H9 (cell line): Measurements from ENCODE around the gene GALNT10. TPM values are rescaled to one million over a fixed set of nuclear protein-coding genes. Genes with fewer than 3 reads are reported as not detected.

ENCODE experiments used
- DNase-seq: peaks from one replicate; pipeline ENCODE4 v3.0.0-alpha.2; 2017
- H2AFZ ChIP-seq: one replicate; pipeline ENCODE4 v1.6.1; 2013; ENCODE audit warnings: mild to moderate bottlenecking, low read length, control low read depth, moderate library complexity
- H2AK5ac ChIP-seq: 2 replicates; pipeline ENCODE4 v1.6.1; 2013; ENCODE audit warnings: low read length, control low read depth, mixed read lengths; ENCODE audit not compliant: insufficient read length
- H2BK120ac ChIP-seq: one replicate; pipeline ENCODE4 v1.6.1; 2013; ENCODE audit warnings: low read depth, mild to moderate bottlenecking, low read length, control low read depth, inconsistent platforms; ENCODE audit not compliant: poor library complexity, severe bottlenecking
- H2BK12ac ChIP-seq: 2 replicates; pipeline ENCODE4 v1.6.1; 2013; ENCODE audit warnings: low read length, control low read depth, mixed read lengths, low read depth; ENCODE audit not compliant: insufficient read length
- H2BK15ac ChIP-seq: 2 replicates; pipeline ENCODE4 v1.6.1; 2013; ENCODE audit warnings: low read depth, low read length, control low read depth
- H2BK20ac ChIP-seq: one replicate; pipeline ENCODE4 v1.6.1; 2013; ENCODE audit warnings: low read depth, mild to moderate bottlenecking, low read length, control low read depth, inconsistent platforms; ENCODE audit not compliant: poor library complexity, severe bottlenecking
- H2BK5ac ChIP-seq: 2 replicates; pipeline ENCODE4 v1.6.1; 2013; ENCODE audit warnings: low read length, control low read depth, mixed read lengths; ENCODE audit not compliant: insufficient read length
- H3K14ac ChIP-seq: 2 replicates; pipeline ENCODE4 v1.6.1; 2013; ENCODE audit warnings: low read length, control low read depth; ENCODE audit not compliant: insufficient read depth
- H3K18ac ChIP-seq: 2 replicates; pipeline ENCODE4 v1.6.1; 2013; ENCODE audit warnings: low read depth, mild to moderate bottlenecking, mixed read lengths, low read length, control low read depth; ENCODE audit not compliant: insufficient read length
- H3K23ac ChIP-seq: 2 replicates; pipeline ENCODE4 v1.6.1; 2013; ENCODE audit warnings: low read length, control low read depth, mixed read lengths, low read depth; ENCODE audit not compliant: insufficient read length
- H3K23me2 ChIP-seq: 2 replicates; pipeline ENCODE4 v1.6.1; 2013; ENCODE audit warnings: low read depth, mild to moderate bottlenecking, mixed read lengths, low read length, control low read depth; ENCODE audit not compliant: insufficient read length, poor library complexity, severe bottlenecking
- H3K27ac ChIP-seq: 2 replicates; pipeline ENCODE4 v1.5.1; 2013; ENCODE audit warnings: low read length, control low read depth, mixed read lengths, low read depth; ENCODE audit not compliant: insufficient read length
- H3K27me3 ChIP-seq: 2 replicates; pipeline ENCODE4 v1.6.1; 2013; ENCODE audit warnings: low read length, control low read depth, inconsistent platforms; ENCODE audit not compliant: insufficient read depth
- H3K4ac ChIP-seq: 2 replicates; pipeline ENCODE4 v1.6.1; 2013; ENCODE audit warnings: low read depth, mild to moderate bottlenecking, control low read depth, inconsistent platforms, low read length, moderate library complexity
- H3K4me1 ChIP-seq: 2 replicates; pipeline ENCODE4 v1.6.1; 2013; ENCODE audit warnings: low read length, control low read depth, inconsistent platforms; ENCODE audit not compliant: insufficient read depth
- H3K4me2 ChIP-seq: 2 replicates; pipeline ENCODE4 v1.6.1; 2013; ENCODE audit warnings: low read length, control low read depth, mixed read lengths; ENCODE audit not compliant: insufficient read length, insufficient read depth
- H3K56ac ChIP-seq: 2 replicates; pipeline ENCODE4 v1.6.1; 2013; ENCODE audit warnings: low read depth, mild to moderate bottlenecking, mixed read lengths, low read length, control low read depth; ENCODE audit not compliant: insufficient read length
- H3K79me1 ChIP-seq: 2 replicates; pipeline ENCODE4 v1.6.1; 2013; ENCODE audit warnings: low read depth, mild to moderate bottlenecking, moderate library complexity, low read length, control low read depth, inconsistent platforms; ENCODE audit not compliant: insufficient read depth, poor library complexity, severe bottlenecking
- H3K79me2 ChIP-seq: 2 replicates; pipeline ENCODE4 v1.6.1; 2013; ENCODE audit warnings: low read length, control low read depth, inconsistent platforms; ENCODE audit not compliant: insufficient read depth
- H3K9ac ChIP-seq: 2 replicates; pipeline ENCODE4 v1.6.1; 2013; ENCODE audit warnings: low read length, control low read depth, mixed read lengths; ENCODE audit not compliant: insufficient read length; ENCODE audit errors: extremely low read depth
- H3K9me3 ChIP-seq: one replicate; pipeline ENCODE4 v1.6.1; 2013; ENCODE audit warnings: low read depth, low read length, inconsistent platforms; ENCODE audit not compliant: control insufficient read depth
- H3T11ph ChIP-seq: one replicate; pipeline ENCODE4 v1.6.1; 2013; ENCODE audit warnings: mild to moderate bottlenecking, low read length, control low read depth, inconsistent platforms
- H4K20me1 ChIP-seq: one replicate; pipeline ENCODE4 v1.6.1; 2013; ENCODE audit not compliant: control insufficient read depth, insufficient read length, insufficient read depth
- H4K5ac ChIP-seq: 2 replicates; pipeline ENCODE4 v1.6.1; 2013; ENCODE audit warnings: low read depth, mild to moderate bottlenecking, mixed read lengths, low read length, control low read depth; ENCODE audit not compliant: insufficient read length
- H4K8ac ChIP-seq: replicated peaks from 2 replicates; pipeline ENCODE4 v1.6.1; 2013; ENCODE audit warnings: low read length, control low read depth, mixed read lengths, low read depth; ENCODE audit not compliant: insufficient read length
- H4K91ac ChIP-seq: 2 replicates; pipeline ENCODE4 v1.6.1; 2013; ENCODE audit warnings: low read depth, mild to moderate bottlenecking, moderate library complexity, mixed read lengths, low read length, control low read depth; ENCODE audit not compliant: insufficient read length
- H3K27ac Mint-ChIP-seq, 3 experiments: 2 replicates in 2 of 3; 3 replicates in 1 of 3; pipeline ENCODE4 v1.8.0; 2020 to 2021; ENCODE audit warnings: mixed read lengths in 3 of 3, mild to moderate bottlenecking in 1 of 3, moderate library complexity in 1 of 3
- H3K27me3 Mint-ChIP-seq: 2 replicates; pipeline ENCODE4 v1.8.0; 2021; ENCODE audit warnings: low read depth, mild to moderate bottlenecking, moderate library complexity, mixed read lengths
- H3K36me3 Mint-ChIP-seq, 3 experiments: 2 replicates in 2 of 3; 3 replicates in 1 of 3; pipeline ENCODE4 v1.8.0; 2020 to 2021; ENCODE audit warnings: low read depth in 3 of 3, mixed read lengths in 3 of 3; ENCODE audit not compliant: insufficient read depth in 1 of 3
- H3K4me1 Mint-ChIP-seq, 2 experiments: 2 replicates each; pipeline ENCODE4 v1.8.0; 2020; ENCODE audit warnings: mixed read lengths in 2 of 2
- H3K4me3 Mint-ChIP-seq, 2 experiments: 2 replicates in 1 of 2; 3 replicates in 1 of 2; pipeline ENCODE4 v1.8.0; 2020 to 2021; ENCODE audit warnings: mild to moderate bottlenecking in 2 of 2, mixed read lengths in 2 of 2, moderate library complexity in 1 of 2
- H3K9me3 Mint-ChIP-seq, 2 experiments: 2 replicates in 1 of 2; 3 replicates in 1 of 2; pipeline ENCODE4 v1.8.0; 2020; ENCODE audit warnings: mild to moderate bottlenecking in 2 of 2, mixed read lengths in 2 of 2, moderate library complexity in 1 of 2
- CTCF ChIP-seq: fragments of 200-600 bp; sonication (generic); conservative IDR thresholded peaks from 3 replicates; pipeline ENCODE4 v1.8.0; 2021; ENCODE audit warnings: antibody characterized with exemption, mild to moderate bottlenecking
- WGBS: extraction: QIAGEN DNeasy Blood & Tissue Kit; methylation state at CpG from one replicate; pipeline ENCODE4 v1.1.7; 2013; ENCODE audit warnings: missing lambda C conversion rate, low lambda C conversion rate, mixed read lengths; ENCODE audit not compliant: insufficient read length; ENCODE audit errors: extremely low coverage; 5-methylcytosine and 5-hydroxymethylcytosine counted together
- total RNA-seq: library from RNA; stranded (reverse); gene quantifications from 2 replicates; pipeline ENCODE4 v1.2.1, GENCODE V29; 2021

GALNT10 gene
- total RNA-seq, 1 experiment from 2014 or later = 15.4 TPM

- Histone ChIP-seq H3K27ac (no peak overlapping the region), H3K79me2 (no peaks in the 10 kb centered on the region), H2BK120ac (no peak overlapping the region), H2BK5ac (no peak overlapping the region), H3K4me1 (peaks cover 3% of the 10 kb centered on the region; the same call in 1 of the 2 replicates), H2BK20ac (no peak overlapping the region), H3K9me3 (no peaks in the 10 kb centered on the region), H3K18ac (no peak overlapping the region), H3T11ph (no peak overlapping the region), H2AFZ (no peak overlapping the region), H2BK12ac (no peak overlapping the region), H3K56ac (no peak overlapping the region), H4K5ac (no peak overlapping the region), H2BK15ac (no peak overlapping the region), H3K27me3 (no peaks in the 10 kb centered on the region), H3K23me2 (no peaks in the 10 kb centered on the region), H3K4me2 (no peak overlapping the region), H4K20me1 (no peaks in the 10 kb centered on the region), H3K79me1 (no peaks in the 10 kb centered on the region), H3K4ac (no peak overlapping the region), H3K14ac (no peak overlapping the region), H4K8ac (no peak overlapping the region), H3K9ac (no peak overlapping the region), H4K91ac (no peak overlapping the region), H3K23ac (no peak overlapping the region), H2AK5ac (no peak overlapping the region)
- no peak overlapping the region for H3K4me3 Mint-ChIP-seq
- no peaks in the 10 kb centered on the region; the same call in none of the 2 replicates for H3K27me3 Mint-ChIP-seq
- H3K36me3 Mint-ChIP-seq = no peaks in the 10 kb centered on the region; a peak in 1 of 7 replicates
- DNase-seq = no peak
- H3K9me3 Mint-ChIP-seq = no peaks in the 10 kb centered on the region; a peak in 1 of 5 replicates
- WGBS = no CpG with 5 or more reads among the region's 2 CpGs
- peaks cover 45 to 46% of the 10 kb centered on the region in 2 experiments for H3K4me1 Mint-ChIP-seq
- no peak for TF ChIP-seq CTCF
- no peak overlapping the region for H3K27ac Mint-ChIP-seq
Measured at GRCh38 chr5:154240595-154240994, 50.1 kb downstream of the GALNT10 start.
